ENCODE data around the gene FER. TPM values are rescaled to one million over a fixed set of nuclear protein-coding genes. Genes with fewer than 3 reads are reported as not detected.

The FER gene
- total and polyA plus RNA-seq, 9 of the 15 experiments (the other 6 are each of a cell fraction or from before 2014, with no cell fraction given): 6.7 to 18.2 (median 8.9) TPM

GRCh38 chr5:108945094-108945493 lies 197.4 kb downstream of the FER start:
- Histone ChIP-seq H3K27ac (ENCODE audit: extremely low read depth, low read depth, low read length) (no peak overlapping the region), H3K4me1 (replicated peaks in 1 of 2; ENCODE audit: control insufficient read depth in 2 of 2, insufficient read depth in 2 of 2, low read length in 2 of 2) (peaks cover 0 to 2% of the 10 kb centered on the region in 2 experiments; a peak in 2 of 5 replicates), H3K27me3 (ENCODE audit: control insufficient read depth in 2 of 2, insufficient read depth in 2 of 2, low read length in 2 of 2) (no peaks in the 10 kb centered on the region), H3K9ac (ENCODE audit: insufficient read depth in 1 of 2, low read depth in 2 of 2, low read length in 2 of 2) (no peak overlapping the region), H3K4me2 (ENCODE audit: insufficient read depth, low read length) (no peak overlapping the region), H2AFZ (ENCODE audit: low read depth, low read length) (no peak overlapping the region), H3K36me3 (ENCODE audit: control insufficient read depth, insufficient read depth, low read length) (no peaks in the 10 kb centered on the region), H3K9me1 (ENCODE audit: control insufficient read depth, insufficient read depth, low read length) (no peaks in the 10 kb centered on the region), H3K79me2 (ENCODE audit: control insufficient read depth, insufficient read depth, low read length) (no peaks in the 10 kb centered on the region), H4K20me1 (replicated peaks; ENCODE audit: control insufficient read depth, insufficient read depth, low read length) (no peaks in the 10 kb centered on the region), H3K9me3 (replicated peaks; ENCODE audit: control insufficient read depth, insufficient read depth, low read depth, low read length) (no peaks in the 10 kb centered on the region), H3K4me3 (no peak overlapping the region)
- no TSS peak for BruUV-seq (replicated peaks)
- WGBS (ENCODE audit: insufficient coverage, low coverage, missing lambda C conversion rate): 22% methylated on average over 3 of the region's 3 CpGs
- FAIRE-seq (no peak), DNase-seq (ENCODE audit: extremely low read depth in 1 of 4, low spot score in 3 of 4) (no peak), ATAC-seq (no peak)
- CTCF ChIA-PET (ENCODE audit: low intra/inter-chr PET ratio): no interaction called here
- POLR2A ChIA-PET: no interaction called here
- in situ Hi-C loops (cut with MboI): no loop called here
- intact Hi-C loops (cut with micrococcal nuclease): no loop called here
- TF ChIP-seq HDGF (IDR thresholded peaks at IDR 0.05) (no peak), ZHX1 (conservative IDR thresholded peaks at IDR 0.05; ENCODE audit: low read length) (no peak), ZNF780A (CRISPR knock-in tag; IDR thresholded peaks at IDR 0.05) (no peak), RBM17 (IDR thresholded peaks at IDR 0.05; ENCODE audit: borderline replicate concordance, low read depth, low read length) (no peak), GTF2A2 (tag; IDR thresholded peaks at IDR 0.05) (no peak), TAF9B (IDR thresholded peaks at IDR 0.05; ENCODE audit: partially characterized antibody) (no peak), IRF1 (CRISPR knock-in tag; IDR thresholded peaks at IDR 0.05; ENCODE audit: borderline replicate concordance) (no peak)
- TF ChIP-seq, protein P1, sequence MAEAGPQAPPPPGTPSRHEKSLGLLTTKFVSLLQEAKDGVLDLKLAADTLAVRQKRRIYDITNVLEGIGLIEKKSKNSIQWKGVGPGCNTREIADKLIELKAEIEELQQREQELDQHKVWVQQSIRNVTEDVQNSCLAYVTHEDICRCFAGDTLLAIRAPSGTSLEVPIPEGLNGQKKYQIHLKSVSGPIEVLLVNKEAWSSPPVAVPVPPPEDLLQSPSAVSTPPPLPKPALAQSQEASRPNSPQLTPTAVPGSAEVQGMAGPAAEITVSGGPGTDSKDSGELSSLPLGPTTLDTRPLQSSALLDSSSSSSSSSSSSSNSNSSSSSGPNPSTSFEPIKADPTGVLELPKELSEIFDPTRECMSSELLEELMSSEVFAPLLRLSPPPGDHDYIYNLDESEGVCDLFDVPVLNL (CRISPR knock-in tag; IDR thresholded peaks at IDR 0.05; ENCODE audit: low read depth): no peak
- TF ChIP-seq, protein P2, sequence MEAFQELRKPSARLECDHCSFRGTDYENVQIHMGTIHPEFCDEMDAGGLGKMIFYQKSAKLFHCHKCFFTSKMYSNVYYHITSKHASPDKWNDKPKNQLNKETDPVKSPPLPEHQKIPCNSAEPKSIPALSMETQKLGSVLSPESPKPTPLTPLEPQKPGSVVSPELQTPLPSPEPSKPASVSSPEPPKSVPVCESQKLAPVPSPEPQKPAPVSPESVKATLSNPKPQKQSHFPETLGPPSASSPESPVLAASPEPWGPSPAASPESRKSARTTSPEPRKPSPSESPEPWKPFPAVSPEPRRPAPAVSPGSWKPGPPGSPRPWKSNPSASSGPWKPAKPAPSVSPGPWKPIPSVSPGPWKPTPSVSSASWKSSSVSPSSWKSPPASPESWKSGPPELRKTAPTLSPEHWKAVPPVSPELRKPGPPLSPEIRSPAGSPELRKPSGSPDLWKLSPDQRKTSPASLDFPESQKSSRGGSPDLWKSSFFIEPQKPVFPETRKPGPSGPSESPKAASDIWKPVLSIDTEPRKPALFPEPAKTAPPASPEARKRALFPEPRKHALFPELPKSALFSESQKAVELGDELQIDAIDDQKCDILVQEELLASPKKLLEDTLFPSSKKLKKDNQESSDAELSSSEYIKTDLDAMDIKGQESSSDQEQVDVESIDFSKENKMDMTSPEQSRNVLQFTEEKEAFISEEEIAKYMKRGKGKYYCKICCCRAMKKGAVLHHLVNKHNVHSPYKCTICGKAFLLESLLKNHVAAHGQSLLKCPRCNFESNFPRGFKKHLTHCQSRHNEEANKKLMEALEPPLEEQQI (IDR thresholded peaks at IDR 0.05): no peak
- TF ChIP-seq, protein P3, sequence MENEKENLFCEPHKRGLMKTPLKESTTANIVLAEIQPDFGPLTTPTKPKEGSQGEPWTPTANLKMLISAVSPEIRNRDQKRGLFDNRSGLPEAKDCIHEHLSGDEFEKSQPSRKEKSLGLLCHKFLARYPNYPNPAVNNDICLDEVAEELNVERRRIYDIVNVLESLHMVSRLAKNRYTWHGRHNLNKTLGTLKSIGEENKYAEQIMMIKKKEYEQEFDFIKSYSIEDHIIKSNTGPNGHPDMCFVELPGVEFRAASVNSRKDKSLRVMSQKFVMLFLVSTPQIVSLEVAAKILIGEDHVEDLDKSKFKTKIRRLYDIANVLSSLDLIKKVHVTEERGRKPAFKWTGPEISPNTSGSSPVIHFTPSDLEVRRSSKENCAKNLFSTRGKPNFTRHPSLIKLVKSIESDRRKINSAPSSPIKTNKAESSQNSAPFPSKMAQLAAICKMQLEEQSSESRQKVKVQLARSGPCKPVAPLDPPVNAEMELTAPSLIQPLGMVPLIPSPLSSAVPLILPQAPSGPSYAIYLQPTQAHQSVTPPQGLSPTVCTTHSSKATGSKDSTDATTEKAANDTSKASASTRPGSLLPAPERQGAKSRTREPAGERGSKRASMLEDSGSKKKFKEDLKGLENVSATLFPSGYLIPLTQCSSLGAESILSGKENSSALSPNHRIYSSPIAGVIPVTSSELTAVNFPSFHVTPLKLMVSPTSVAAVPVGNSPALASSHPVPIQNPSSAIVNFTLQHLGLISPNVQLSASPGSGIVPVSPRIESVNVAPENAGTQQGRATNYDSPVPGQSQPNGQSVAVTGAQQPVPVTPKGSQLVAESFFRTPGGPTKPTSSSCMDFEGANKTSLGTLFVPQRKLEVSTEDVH (IDR thresholded peaks at IDR 0.05; ENCODE audit: low read depth, partially characterized antibody): no peak
